ENCODE measurements around the gene ISOC1. TPM values are rescaled to one million over a fixed set of nuclear protein-coding genes. Genes with fewer than 3 reads are reported as not detected.

Gene ISOC1
- polyA plus RNA-seq, 1 donor: 65.4 TPM

DNA sequence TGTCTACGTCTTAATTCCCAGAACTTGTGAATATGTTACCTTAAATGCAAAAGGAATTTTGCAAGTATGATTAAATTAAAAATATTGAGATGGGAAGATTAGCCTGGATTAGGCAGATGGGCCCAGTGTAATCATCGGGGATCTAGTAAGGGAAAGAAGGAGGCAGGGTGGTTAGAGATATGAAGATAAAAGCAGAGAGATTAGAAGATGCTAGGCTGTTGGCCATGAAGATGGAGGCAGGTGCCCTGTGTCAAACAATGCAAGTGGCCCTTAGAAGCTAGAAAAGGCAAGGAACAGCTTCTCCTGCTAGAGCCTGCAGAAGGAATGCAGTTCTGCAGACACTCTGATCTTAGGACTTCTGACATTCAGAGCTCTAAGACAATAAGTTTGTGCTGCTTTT, 28.8 kb upstream of the ISOC1 start:
- H3K9me3 ChIP-seq (ENCODE audit: control insufficient read depth, low read depth, low read length): no peaks in the 10 kb centered on the region
- H3K27ac ChIP-seq (ENCODE audit: low read length): no peak overlapping the region
- no peaks in the 10 kb centered on the region for H3K4me1 ChIP-seq (ENCODE audit: control insufficient read depth, insufficient read depth, low read length)
- no peaks in the 10 kb centered on the region for H3K36me3 ChIP-seq (ENCODE audit: control insufficient read depth, insufficient read depth, low read length)
- no peak overlapping the region for H3K4me3 ChIP-seq (ENCODE audit: low read length)
- no peaks in the 10 kb centered on the region for H3K27me3 ChIP-seq (ENCODE audit: control insufficient read depth, insufficient read depth, low read length)
- no peak for DNase-seq
- 67% methylated on average over 1 of the region's 2 CpGs for WGBS (ENCODE audit: insufficient coverage, low lambda C conversion rate)

DNA sequence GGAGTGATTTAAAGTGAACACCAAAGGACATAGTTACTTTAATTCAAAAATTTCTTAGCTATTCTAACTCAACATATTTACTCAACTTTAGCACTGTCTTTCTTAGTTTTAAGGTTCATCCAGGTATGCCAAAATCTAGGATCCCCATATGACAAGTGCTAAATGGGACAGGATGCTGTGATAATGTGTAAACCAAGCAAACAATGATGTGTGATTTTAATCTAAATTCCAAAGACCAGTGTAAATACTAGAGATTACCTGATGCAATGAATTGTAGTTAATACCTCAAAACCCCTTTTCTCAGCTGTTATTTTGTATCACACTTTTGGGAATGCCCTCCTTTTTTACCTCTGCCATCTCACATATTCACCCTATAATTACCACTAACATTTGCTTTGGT, 26.8 kb upstream of the ISOC1 start:
- H3K4me3 ChIP-seq (ENCODE audit: low read length): no peak overlapping the region
- H3K27ac ChIP-seq (ENCODE audit: low read length): no peak overlapping the region
- DNase-seq: no peak
- H3K27me3 ChIP-seq (ENCODE audit: control insufficient read depth, insufficient read depth, low read length): no peaks in the 10 kb centered on the region
- no peaks in the 10 kb centered on the region for H3K36me3 ChIP-seq (ENCODE audit: control insufficient read depth, insufficient read depth, low read length)
- H3K4me1 ChIP-seq (ENCODE audit: control insufficient read depth, insufficient read depth, low read length): no peaks in the 10 kb centered on the region
- no peaks in the 10 kb centered on the region for H3K9me3 ChIP-seq (ENCODE audit: control insufficient read depth, low read depth, low read length)

DNA sequence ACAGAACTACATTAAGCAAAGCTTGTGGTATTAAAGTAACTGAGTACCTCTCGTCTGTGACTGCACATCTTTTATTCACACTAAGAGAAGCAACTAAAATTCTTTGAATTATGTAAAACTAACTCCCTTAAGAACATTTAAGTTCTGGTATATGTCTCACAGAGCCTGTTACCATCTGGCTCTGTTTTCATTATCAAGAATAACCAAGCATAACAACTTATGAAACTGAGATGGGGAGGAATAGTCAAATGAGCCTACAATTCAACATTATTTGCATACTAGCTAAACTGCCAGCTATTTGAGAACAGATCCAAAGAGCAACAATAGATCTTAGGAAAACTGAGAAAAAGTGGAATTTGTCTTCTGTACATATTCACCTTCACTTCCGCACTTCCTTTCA, 25.3 kb upstream of the ISOC1 start:
- no peaks in the 10 kb centered on the region for H3K4me1 ChIP-seq (ENCODE audit: control insufficient read depth, insufficient read depth, low read length)
- H3K27ac ChIP-seq (ENCODE audit: low read length): no peak overlapping the region
- H3K36me3 ChIP-seq (ENCODE audit: control insufficient read depth, insufficient read depth, low read length): no peaks in the 10 kb centered on the region
- no peak for DNase-seq
- no peaks in the 10 kb centered on the region for H3K9me3 ChIP-seq (ENCODE audit: control insufficient read depth, low read depth, low read length)
- H3K27me3 ChIP-seq (ENCODE audit: control insufficient read depth, insufficient read depth, low read length): no peaks in the 10 kb centered on the region
- WGBS (ENCODE audit: insufficient coverage, low lambda C conversion rate): 100% methylated on average over 1 of the region's 2 CpGs
- H3K4me3 ChIP-seq (ENCODE audit: low read length): no peak overlapping the region

DNA sequence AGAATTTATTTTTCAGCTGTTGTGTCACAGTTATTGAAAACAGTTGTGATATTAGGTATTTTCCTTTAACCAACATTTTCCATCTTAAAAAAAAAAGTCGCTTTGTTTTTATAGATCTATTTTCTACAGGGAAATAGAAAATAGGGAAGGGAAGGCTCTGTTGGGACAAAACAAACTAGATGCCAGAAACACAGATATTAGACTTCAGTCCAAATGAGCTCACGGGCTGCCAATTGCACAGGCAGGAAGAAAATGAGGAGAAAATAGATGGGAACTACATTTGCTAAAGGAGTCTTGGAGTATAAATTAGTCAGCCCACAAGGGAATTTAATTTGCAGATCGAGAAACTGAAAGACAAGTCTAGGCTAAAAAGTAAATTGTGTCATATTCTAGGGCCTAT, 21.4 kb upstream of the ISOC1 start:
- WGBS (ENCODE audit: insufficient coverage, low lambda C conversion rate): 73% methylated on average over 2 of the region's 3 CpGs
- Histone ChIP-seq H3K4me3 (ENCODE audit: low read length) (no peak overlapping the region), H3K9me3 (ENCODE audit: control insufficient read depth, low read depth, low read length) (no peaks in the 10 kb centered on the region), H3K4me1 (ENCODE audit: control insufficient read depth, insufficient read depth, low read length) (no peaks in the 10 kb centered on the region), H3K36me3 (ENCODE audit: control insufficient read depth, insufficient read depth, low read length) (no peaks in the 10 kb centered on the region), H3K27ac (ENCODE audit: low read length) (no peak overlapping the region), H3K27me3 (ENCODE audit: control insufficient read depth, insufficient read depth, low read length) (no peaks in the 10 kb centered on the region)
- no peak for DNase-seq

DNA sequence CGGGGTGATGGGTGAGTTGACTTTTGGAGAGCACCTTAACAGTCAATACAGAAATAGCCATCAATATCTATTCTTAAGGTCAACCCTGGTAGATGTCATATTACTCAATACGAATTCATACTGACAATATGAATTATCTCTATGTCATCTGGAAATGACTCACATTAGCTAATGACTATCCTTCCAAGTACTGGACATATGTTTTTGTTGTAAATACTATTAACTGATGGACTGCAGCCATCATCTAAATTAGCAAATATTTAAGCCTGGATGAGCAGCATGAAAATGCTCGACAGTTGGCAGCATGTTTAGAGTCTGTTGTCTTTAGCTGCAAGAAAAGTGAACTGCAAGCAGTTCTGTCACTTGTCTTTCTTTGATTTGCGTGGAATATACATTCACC, 19.6 kb upstream of the ISOC1 start:
- Histone ChIP-seq H3K27me3 (ENCODE audit: control insufficient read depth, insufficient read depth, low read length) (no peaks in the 10 kb centered on the region), H3K36me3 (ENCODE audit: control insufficient read depth, insufficient read depth, low read length) (no peaks in the 10 kb centered on the region), H3K4me1 (ENCODE audit: control insufficient read depth, insufficient read depth, low read length) (no peaks in the 10 kb centered on the region), H3K4me3 (ENCODE audit: low read length) (no peak overlapping the region), H3K27ac (ENCODE audit: low read length) (no peak overlapping the region), H3K9me3 (ENCODE audit: control insufficient read depth, low read depth, low read length) (no peaks in the 10 kb centered on the region)
- DNase-seq: no peak
- WGBS (ENCODE audit: insufficient coverage, low lambda C conversion rate): 83% methylated on average over 1 of the region's 4 CpGs

DNA sequence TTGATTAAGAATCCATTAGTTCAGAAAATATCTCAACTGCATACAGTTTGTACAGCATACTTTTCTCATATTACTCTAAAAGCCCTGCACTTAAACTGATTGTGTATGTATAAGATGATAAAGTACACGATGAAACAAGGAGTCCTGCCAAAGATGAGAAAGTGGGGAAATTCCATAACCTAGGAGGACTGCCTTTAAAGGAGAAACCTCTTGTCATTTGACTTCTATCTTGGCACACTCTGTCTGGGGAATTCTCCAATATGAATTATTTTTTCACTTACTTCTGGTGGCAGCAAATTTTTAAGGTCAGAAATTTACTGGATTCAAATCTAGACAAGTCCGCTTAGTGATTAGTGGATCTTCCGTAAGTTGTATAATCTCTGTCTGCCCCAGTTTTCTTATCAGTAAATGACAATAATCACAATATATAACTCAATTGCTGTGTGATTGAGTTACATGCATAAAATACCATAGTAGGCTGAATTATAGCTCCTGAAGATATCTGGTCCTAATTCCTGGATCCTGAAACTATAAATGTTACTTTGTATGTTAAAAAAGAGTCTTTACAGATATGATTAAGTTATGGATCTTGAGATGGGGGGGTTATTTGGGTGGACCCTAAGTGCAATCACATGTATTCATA, 17.0 kb upstream of the ISOC1 start:
- H3K9me3 ChIP-seq (ENCODE audit: control insufficient read depth, low read depth, low read length): no peaks in the 10 kb centered on the region
- WGBS (ENCODE audit: insufficient coverage, low lambda C conversion rate): 40% methylated on average over 1 of the region's 3 CpGs
- no peak overlapping the region for H3K27ac ChIP-seq (ENCODE audit: low read length)
- no peaks in the 10 kb centered on the region for H3K36me3 ChIP-seq (ENCODE audit: control insufficient read depth, insufficient read depth, low read length)
- no peaks in the 10 kb centered on the region for H3K4me1 ChIP-seq (ENCODE audit: control insufficient read depth, insufficient read depth, low read length)
- DNase-seq: no peak
- H3K4me3 ChIP-seq (ENCODE audit: low read length): no peak overlapping the region
- no peaks in the 10 kb centered on the region for H3K27me3 ChIP-seq (ENCODE audit: control insufficient read depth, insufficient read depth, low read length)

DNA sequence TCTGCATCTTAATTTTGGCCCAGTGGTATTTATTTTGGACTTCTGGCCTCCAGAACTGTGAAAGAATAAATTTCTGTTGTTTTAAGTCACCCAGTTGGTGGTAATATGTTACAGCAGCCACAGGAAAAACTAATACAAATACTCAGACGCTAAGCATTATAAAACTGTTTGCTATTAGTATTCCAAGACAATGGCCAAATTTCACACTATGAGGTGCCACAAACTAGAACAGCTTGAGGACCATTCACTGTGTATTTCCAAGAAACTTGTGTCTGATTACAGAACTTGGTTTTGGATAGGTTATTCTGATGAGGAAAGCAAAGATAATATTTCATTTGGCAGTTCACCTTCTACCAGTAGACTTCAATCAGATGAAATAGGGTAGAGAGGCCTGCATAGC, 16.3 kb upstream of the ISOC1 start:
- Histone ChIP-seq H3K27me3 (ENCODE audit: control insufficient read depth, insufficient read depth, low read length) (no peaks in the 10 kb centered on the region), H3K36me3 (ENCODE audit: control insufficient read depth, insufficient read depth, low read length) (no peaks in the 10 kb centered on the region), H3K9me3 (ENCODE audit: control insufficient read depth, low read depth, low read length) (no peaks in the 10 kb centered on the region), H3K4me1 (ENCODE audit: control insufficient read depth, insufficient read depth, low read length) (no peaks in the 10 kb centered on the region), H3K27ac (ENCODE audit: low read length) (no peak overlapping the region), H3K4me3 (ENCODE audit: low read length) (no peak overlapping the region)
- DNase-seq: no peak
- WGBS (ENCODE audit: insufficient coverage, low lambda C conversion rate): no CpG with 5 or more reads among the region's 1 CpG

DNA sequence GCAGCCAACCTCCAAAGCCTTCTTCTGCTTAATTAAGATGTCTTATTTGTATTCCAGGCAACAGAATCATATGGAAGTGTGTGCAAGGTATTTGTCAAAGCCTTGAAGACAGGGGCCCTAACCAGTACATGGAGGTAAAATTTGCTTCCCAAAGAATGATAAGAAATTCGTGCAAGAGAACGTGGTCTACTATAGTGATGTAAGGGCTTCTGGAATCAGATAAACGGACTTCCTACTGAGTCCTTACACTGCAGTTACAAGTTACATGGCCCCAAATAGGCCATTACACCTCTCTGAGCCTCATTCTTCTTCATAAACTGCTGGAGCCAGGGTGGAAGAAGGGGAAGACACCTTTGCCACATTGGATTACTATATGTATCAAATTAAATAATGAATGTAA, 15.9 kb upstream of the ISOC1 start:
- DNase-seq: no peak
- no peaks in the 10 kb centered on the region for H3K4me1 ChIP-seq (ENCODE audit: control insufficient read depth, insufficient read depth, low read length)
- WGBS (ENCODE audit: insufficient coverage, low lambda C conversion rate): no CpG with 5 or more reads among the region's 3 CpGs
- H3K27me3 ChIP-seq (ENCODE audit: control insufficient read depth, insufficient read depth, low read length): no peaks in the 10 kb centered on the region
- H3K4me3 ChIP-seq (ENCODE audit: low read length): no peak overlapping the region
- H3K9me3 ChIP-seq (ENCODE audit: control insufficient read depth, low read depth, low read length): no peaks in the 10 kb centered on the region
- no peak overlapping the region for H3K27ac ChIP-seq (ENCODE audit: low read length)
- H3K36me3 ChIP-seq (ENCODE audit: control insufficient read depth, insufficient read depth, low read length): no peaks in the 10 kb centered on the region

DNA sequence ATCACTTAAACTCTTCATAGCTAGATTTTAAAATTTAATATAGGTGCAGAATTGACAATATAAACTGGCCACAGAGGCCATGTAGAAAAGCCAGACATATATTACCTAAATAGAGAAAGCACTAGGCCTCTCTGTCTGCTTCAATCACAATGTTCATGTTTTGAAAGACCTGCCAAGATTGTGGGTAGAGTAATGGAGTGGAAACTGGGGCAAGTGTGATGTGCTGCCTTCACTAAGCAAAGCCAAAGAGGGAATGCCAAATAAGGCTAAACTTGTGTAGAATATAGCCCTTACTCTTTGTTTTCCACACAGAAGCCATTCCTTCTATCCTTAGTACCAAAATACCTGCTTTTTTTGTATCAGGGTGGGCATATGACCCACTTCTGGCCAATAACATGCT, 15.1 kb upstream of the ISOC1 start:
- DNase-seq: no peak
- Histone ChIP-seq H3K36me3 (ENCODE audit: control insufficient read depth, insufficient read depth, low read length) (no peaks in the 10 kb centered on the region), H3K4me3 (ENCODE audit: low read length) (no peak overlapping the region), H3K9me3 (ENCODE audit: control insufficient read depth, low read depth, low read length) (no peaks in the 10 kb centered on the region), H3K27me3 (ENCODE audit: control insufficient read depth, insufficient read depth, low read length) (no peaks in the 10 kb centered on the region), H3K27ac (ENCODE audit: low read length) (no peak overlapping the region), H3K4me1 (ENCODE audit: control insufficient read depth, insufficient read depth, low read length) (no peaks in the 10 kb centered on the region)

DNA sequence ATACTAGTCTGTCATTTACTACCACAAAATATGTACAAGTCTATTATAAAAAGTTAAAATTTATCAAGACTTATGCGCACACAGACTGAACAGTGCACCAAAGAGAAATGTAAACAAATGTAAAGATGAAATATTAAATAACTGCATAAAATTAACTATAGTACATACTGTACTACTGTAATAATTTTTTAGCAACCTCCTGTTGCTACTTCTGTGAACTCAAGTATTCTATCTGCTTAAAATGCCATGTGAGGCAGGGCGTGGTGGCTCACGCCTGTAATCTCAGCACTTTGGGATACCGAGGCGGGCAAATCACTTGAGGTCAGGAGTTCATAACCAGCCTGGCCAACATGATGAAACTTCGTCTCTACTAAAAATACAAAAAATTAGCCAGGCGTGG, 13.8 kb upstream of the ISOC1 start:
- Histone ChIP-seq H3K9me3 (ENCODE audit: control insufficient read depth, low read depth, low read length) (no peaks in the 10 kb centered on the region), H3K4me3 (ENCODE audit: low read length) (no peak overlapping the region), H3K4me1 (ENCODE audit: control insufficient read depth, insufficient read depth, low read length) (no peaks in the 10 kb centered on the region), H3K27ac (ENCODE audit: low read length) (no peak overlapping the region), H3K36me3 (ENCODE audit: control insufficient read depth, insufficient read depth, low read length) (no peaks in the 10 kb centered on the region), H3K27me3 (ENCODE audit: control insufficient read depth, insufficient read depth, low read length) (no peaks in the 10 kb centered on the region)
- 100% methylated on average over 1 of the region's 7 CpGs for WGBS (ENCODE audit: insufficient coverage, low lambda C conversion rate)
- DNase-seq: no peak

DNA sequence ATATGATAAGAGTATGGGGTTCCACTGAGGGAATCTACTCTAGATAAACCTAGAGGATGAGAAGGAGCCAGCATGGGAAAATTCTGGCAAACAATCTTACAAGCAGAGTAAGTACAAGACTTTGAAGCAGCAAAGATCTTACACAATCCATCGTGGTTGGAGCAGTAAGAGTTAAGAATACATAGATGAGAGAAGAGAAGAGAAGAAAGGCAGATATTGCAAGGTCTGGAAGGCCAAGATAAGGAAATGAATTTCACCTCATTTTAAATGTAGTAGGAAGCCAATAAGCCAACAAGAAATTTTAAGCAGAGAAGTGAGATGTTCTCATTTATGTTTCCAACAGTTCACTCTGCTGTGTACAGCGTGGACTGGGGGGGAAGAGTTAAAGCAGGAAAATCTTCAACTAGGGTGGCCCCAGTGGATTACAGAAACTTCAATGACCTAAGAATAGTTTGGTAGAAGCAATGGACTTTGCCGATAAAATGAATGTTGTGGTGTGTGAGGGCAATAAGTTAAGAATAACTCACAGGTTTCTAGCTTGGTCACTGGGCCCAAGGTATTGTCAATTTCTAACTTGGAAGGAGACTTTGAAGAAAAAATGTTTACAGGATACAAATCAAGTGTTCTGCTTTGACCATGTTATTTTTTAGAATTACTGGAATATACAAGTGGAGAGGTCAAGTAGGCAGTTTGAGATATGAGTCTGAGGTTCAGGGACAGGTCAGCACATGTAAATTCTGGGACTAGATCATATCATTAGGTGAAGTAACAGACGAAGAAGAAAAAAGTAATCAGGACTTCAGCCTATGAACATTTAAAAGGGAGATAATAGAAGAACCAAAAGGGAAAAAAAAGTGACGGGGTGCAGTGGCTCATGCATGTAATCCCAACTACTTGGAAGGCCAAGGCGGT, 12.1 kb upstream of the ISOC1 start:
- no peak for DNase-seq
- Histone ChIP-seq H3K9me3 (ENCODE audit: control insufficient read depth, low read depth, low read length) (no peaks in the 10 kb centered on the region), H3K27me3 (ENCODE audit: control insufficient read depth, insufficient read depth, low read length) (no peaks in the 10 kb centered on the region), H3K27ac (ENCODE audit: low read length) (no peak overlapping the region), H3K4me1 (ENCODE audit: control insufficient read depth, insufficient read depth, low read length) (no peaks in the 10 kb centered on the region), H3K36me3 (ENCODE audit: control insufficient read depth, insufficient read depth, low read length) (no peaks in the 10 kb centered on the region), H3K4me3 (ENCODE audit: low read length) (no peak overlapping the region)
- WGBS (ENCODE audit: insufficient coverage, low lambda C conversion rate): 86% methylated on average over 2 of the region's 6 CpGs
